GM20000 (cell line): Measurements from ENCODE around the gene DOCK11.

Source experiments
- DNase-seq: peaks from one replicate; pipeline ENCODE4 v3.0.0; 2012; ENCODE audit warnings: low spot score
- CTCF ChIP-seq: IDR thresholded peaks from 2 replicates; pipeline ENCODE4 v1.5.1; 2012; ENCODE audit warnings: mild to moderate bottlenecking, control low read depth; ENCODE audit errors: extremely low read depth, missing control alignments

The DOCK11 gene

GRCh38 chrX:118551426-118551825 lies 55.8 kb downstream of the DOCK11 start:
- TF ChIP-seq CTCF, result no peak
- no peak for DNase-seq

DNA sequence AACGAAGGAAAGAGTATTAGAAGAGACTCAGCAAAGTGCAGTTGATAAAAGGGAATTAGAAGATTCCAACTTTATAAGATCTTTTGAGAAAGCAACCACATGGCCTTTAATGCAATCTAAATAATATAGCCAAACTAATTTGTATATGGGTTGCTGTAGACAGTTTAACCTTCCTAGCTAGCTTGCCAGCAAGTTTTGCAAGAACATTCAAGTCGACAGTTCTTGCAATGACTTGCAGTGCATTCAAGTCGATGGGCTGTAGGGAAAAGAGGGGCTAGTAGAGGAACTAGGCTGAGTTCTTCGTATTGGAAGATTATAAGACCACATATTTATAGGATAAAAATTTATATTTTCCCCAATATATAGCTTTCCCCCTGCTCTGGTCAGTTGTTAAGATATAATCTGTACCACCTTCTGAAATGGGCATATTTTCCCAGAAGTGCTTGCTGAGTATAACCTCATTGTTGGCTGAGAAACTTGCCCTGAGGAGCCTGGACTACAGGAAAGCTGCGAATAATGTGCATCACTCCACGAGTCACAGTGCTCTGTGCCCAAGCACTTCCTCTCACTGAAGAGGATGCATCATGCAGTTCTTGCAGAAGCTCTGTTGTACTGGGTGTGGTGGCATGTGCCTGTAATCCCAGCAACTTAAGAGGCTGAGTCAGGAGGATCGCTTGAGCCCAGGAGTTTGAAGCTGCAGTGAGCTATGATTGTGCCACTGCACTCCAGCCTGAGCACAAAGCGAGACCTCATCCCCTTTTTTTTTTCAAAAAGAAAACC lies 56.7 kb downstream of the DOCK11 start:
- DNase-seq, result no peak
- no peak for TF ChIP-seq CTCF

DNA sequence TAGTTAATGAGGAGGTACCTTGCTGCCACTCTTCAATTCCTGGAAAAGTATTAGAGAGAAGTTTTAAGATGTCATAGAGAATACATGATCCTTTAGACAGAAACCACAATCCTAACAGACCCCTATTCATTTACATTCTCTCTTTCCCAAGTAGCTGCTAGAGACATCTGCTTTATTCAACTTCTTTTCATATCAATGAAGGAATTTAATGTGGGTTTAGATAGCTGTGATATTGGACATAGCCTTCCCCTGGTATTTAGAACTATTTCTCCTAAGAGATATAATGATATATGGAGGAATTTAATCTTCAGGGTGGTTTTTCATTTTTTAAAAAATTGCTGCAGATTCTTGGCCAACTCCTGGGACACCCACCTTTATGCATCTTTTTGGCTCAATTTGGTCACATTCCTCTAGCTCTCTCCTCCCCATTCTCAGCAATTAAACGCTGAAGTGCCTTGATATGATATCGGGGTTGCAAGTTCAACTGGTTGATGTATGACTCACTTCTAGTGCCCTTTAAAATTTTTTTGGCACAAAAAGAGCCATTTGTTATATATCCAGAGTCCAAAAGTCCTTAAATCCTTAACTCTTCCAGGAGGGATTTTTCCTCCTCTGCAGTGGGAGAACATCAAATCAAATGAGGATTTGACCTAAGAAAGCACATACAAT lies 57.6 kb downstream of the DOCK11 start:
- no peak for TF ChIP-seq CTCF
- DNase-seq, result no peak

- TF ChIP-seq CTCF, result no peak
These were observed 58.9 kb downstream of the DOCK11 start for GRCh38 chrX:118554511-118554910.

GRCh38 chrX:118558926-118559325 lies 63.3 kb downstream of the DOCK11 start:
- TF ChIP-seq CTCF, result no peak
- no peak for DNase-seq

More at GRCh38 chrX:118554511-118554910, 58.9 kb downstream of the DOCK11 start:
- no peak for DNase-seq

- DNase-seq, result no peak
- no peak for TF ChIP-seq CTCF
These were observed 64.9 kb downstream of the DOCK11 start for GRCh38 chrX:118560489-118560888.

DNA sequence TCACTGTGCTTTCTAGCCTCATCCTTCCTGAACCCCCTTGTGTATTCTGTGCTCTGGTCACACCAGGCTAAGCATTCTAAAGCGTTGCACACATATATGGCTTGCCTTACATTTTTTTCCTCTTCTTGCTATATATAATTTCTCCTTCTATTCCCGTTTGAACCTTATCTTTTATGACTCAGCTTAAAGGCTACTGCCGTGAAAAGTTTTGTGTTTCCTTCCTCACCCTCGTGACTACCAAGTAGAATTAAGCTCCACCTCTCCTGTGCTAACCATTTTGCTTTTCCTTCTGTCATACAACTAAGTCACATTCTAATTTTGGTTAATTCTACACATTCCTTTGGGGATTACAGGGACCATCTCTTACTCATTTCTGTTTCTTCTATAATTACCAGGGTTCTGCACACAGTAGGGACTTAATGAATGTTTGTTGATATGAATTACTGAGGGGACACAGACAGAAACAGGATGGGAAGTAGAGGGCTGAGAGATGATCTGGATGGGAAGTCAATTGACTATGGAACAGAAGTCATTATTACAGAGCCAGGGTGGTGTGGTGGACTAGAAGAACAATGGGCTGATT lies 67.1 kb downstream of the DOCK11 start:
- DNase-seq, result no peak
- no peak for TF ChIP-seq CTCF
